ENCODE results near the gene GUCY1A2.

GUCY1A2 gene

DNA sequence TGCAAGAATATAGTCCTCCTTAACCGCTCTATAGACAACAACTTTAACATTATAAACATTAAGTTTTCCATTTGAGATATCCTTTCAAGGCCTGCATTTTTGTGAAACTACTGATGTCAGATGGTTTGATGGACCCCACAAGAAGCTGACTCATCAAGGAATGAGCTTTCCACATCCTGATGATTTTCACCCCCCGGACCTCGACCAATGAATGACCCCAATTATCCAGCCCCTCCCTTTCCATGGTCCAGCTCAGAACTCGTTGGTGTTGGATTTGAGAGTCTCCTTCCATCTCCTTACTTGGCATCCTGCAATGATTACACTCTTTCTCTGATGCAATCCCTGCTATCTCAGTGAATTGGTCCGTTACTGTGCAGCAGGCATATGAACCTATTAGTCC, 31.8 kb upstream of the GUCY1A2 start:
- no peak overlapping the region for H2AFZ ChIP-seq (ENCODE audit: low read depth, low read length)
- H3K27me3 ChIP-seq (ENCODE audit: control insufficient read depth in 1 of 2, insufficient read depth in 1 of 2, low read length in 2 of 2), result no peaks in the 10 kb centered on the region
- no peak overlapping the region for H3K23ac ChIP-seq (ENCODE audit: low read length in 2 of 2)
- H2BK120ac ChIP-seq (ENCODE audit: low read depth, low read length), result no peak overlapping the region
- no peak overlapping the region for H2BK5ac ChIP-seq (ENCODE audit: low read depth, low read length, poor library complexity, severe bottlenecking)
- H3K27ac ChIP-seq (ENCODE audit: low read length, poor library complexity, severe bottlenecking), result no peak overlapping the region
- H3K9ac ChIP-seq (ENCODE audit: low read length), result no peak overlapping the region
- no peak overlapping the region for H3K4me3 ChIP-seq (ENCODE audit: insufficient read depth in 1 of 2, low read depth in 1 of 2, low read length in 2 of 2)
- H3K36me3 ChIP-seq (ENCODE audit: control insufficient read depth in 1 of 2, insufficient read depth in 2 of 2, low read depth in 1 of 2, low read length in 2 of 2), result no peaks in the 10 kb centered on the region
- H4K8ac ChIP-seq (ENCODE audit: low read length), result no peak overlapping the region
- H2AK5ac ChIP-seq (ENCODE audit: low read length, severe bottlenecking), result no peak overlapping the region
- no peaks in the 10 kb centered on the region for H3K79me1 ChIP-seq (replicated peaks; ENCODE audit: low read length, poor library complexity, severe bottlenecking)
- no peak overlapping the region for H2BK12ac ChIP-seq (ENCODE audit: low read length in 2 of 2)
- no peak overlapping the region for H3K4ac ChIP-seq (ENCODE audit: low read depth in 1 of 2, low read length in 2 of 2)
- H3K9me3 ChIP-seq (ENCODE audit: control insufficient read depth, low read length), result peaks cover 21% of the 10 kb centered on the region
- H3K4me1 ChIP-seq (ENCODE audit: control insufficient read depth, insufficient read depth, low read depth, low read length), result peaks cover 2% of the 10 kb centered on the region
- H3K14ac ChIP-seq (ENCODE audit: low read length in 2 of 2), result no peak overlapping the region
- H2BK15ac ChIP-seq (ENCODE audit: low read depth, poor library complexity, severe bottlenecking), result no peak overlapping the region
- no peak overlapping the region for H3K18ac ChIP-seq (ENCODE audit: low read depth in 1 of 2, low read length in 2 of 2)
- 57% methylated on average over 5 of the region's 5 CpGs for WGBS
- no peak for DNase-seq
- H3K4me2 ChIP-seq (ENCODE audit: low read length, poor library complexity, severe bottlenecking), result no peak overlapping the region
- H4K91ac ChIP-seq (ENCODE audit: low read length), result no peak overlapping the region

DNA sequence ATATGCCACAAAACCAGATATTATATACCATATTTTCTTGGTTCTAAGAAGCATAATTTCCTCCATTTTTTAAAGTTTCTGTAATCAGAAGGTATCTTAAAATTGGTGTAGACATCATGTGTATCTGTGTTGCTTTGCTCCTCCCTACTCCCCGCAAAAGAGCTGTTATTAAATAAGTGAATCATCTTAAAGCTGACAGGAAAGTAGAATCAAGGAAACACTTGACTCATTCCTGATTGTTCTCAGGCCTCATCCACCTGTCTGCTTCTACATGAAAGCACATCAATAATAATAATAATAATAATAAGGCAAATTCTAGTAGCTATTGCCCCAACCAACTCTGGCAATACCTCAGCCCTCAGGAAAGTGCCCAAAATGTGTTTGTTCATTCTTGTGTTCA, 26.2 kb upstream of the GUCY1A2 start:
- Histone ChIP-seq H3K23ac (ENCODE audit: low read length in 2 of 2) (no peak overlapping the region), H4K8ac (ENCODE audit: low read length) (no peak overlapping the region), H3K9ac (ENCODE audit: low read length) (peak overlapping the region; percentile 72), H3K79me1 (replicated peaks; ENCODE audit: low read length, poor library complexity, severe bottlenecking) (no peaks in the 10 kb centered on the region), H3K18ac (ENCODE audit: low read depth in 1 of 2, low read length in 2 of 2) (no peak overlapping the region), H3K4me3 (ENCODE audit: insufficient read depth in 1 of 2, low read depth in 1 of 2, low read length in 2 of 2) (no peak overlapping the region), H2BK15ac (ENCODE audit: low read depth, poor library complexity, severe bottlenecking) (no peak overlapping the region), H2BK120ac (ENCODE audit: low read depth, low read length) (no peak overlapping the region), H2AFZ (ENCODE audit: low read depth, low read length) (no peak overlapping the region), H2BK12ac (ENCODE audit: low read length in 2 of 2) (no peak overlapping the region), H3K27ac (ENCODE audit: low read length, poor library complexity, severe bottlenecking) (peak overlapping the region; percentile 89), H3K27me3 (ENCODE audit: control insufficient read depth in 1 of 2, insufficient read depth in 1 of 2, low read length in 2 of 2) (no peaks in the 10 kb centered on the region), H2BK5ac (ENCODE audit: low read depth, low read length, poor library complexity, severe bottlenecking) (no peak overlapping the region), H4K91ac (ENCODE audit: low read length) (no peak overlapping the region), H3K4me2 (ENCODE audit: low read length, poor library complexity, severe bottlenecking) (no peak overlapping the region), H3K4me1 (ENCODE audit: control insufficient read depth, insufficient read depth, low read depth, low read length) (peaks cover 5% of the 10 kb centered on the region), H3K36me3 (ENCODE audit: control insufficient read depth in 1 of 2, insufficient read depth in 2 of 2, low read depth in 1 of 2, low read length in 2 of 2) (no peaks in the 10 kb centered on the region), H3K14ac (ENCODE audit: low read length in 2 of 2) (no peak overlapping the region), H2AK5ac (ENCODE audit: low read length, severe bottlenecking) (no peak overlapping the region), H3K9me3 (ENCODE audit: control insufficient read depth, low read length) (peaks cover 11% of the 10 kb centered on the region), H3K4ac (ENCODE audit: low read depth in 1 of 2, low read length in 2 of 2) (no peak overlapping the region)
- WGBS, result 40% methylated on average over 1 of the region's 1 CpG
- no peak for DNase-seq

DNA sequence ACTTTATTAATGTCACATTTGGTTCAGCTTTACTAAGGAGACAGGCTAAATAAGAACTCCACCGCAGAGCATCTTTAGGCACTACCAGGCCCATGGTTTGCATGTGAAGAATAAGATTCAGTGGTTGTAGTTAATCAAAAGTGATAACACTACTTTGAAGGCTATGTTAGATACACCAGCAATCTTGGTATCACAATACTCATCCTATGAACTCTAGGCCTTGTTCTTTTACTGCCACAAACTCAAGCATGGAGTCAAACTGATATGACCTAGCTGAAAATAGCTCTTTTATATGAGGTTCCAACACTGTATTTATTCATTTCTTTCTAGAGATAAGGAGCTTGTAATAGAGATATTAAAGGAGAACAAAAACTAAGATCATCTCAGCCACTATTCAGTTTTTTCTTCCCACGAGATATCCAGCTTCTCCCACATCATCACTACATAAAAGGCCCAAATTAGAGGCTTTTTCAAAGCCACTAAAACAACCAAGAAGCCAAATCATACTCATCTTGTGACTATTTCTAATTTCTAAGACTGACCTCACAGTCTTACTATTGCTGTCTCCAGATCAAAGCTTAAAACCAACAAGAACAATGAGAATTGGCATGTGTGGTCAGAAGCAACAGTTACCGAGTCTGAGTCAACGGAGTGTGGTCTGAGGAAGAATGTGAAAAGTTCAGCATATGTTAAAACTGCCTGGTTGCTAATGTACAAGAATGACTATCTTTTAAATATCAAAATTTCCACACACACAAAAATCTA, 25.1 kb upstream of the GUCY1A2 start:
- Histone ChIP-seq H3K4me2 (ENCODE audit: low read length, poor library complexity, severe bottlenecking) (no peak overlapping the region), H3K27ac (ENCODE audit: low read length, poor library complexity, severe bottlenecking) (peak overlapping the region; percentile 90), H3K27me3 (ENCODE audit: control insufficient read depth in 1 of 2, insufficient read depth in 1 of 2, low read length in 2 of 2) (no peaks in the 10 kb centered on the region), H4K8ac (ENCODE audit: low read length) (no peak overlapping the region), H3K4ac (ENCODE audit: low read depth in 1 of 2, low read length in 2 of 2) (no peak overlapping the region), H3K79me1 (replicated peaks; ENCODE audit: low read length, poor library complexity, severe bottlenecking) (no peaks in the 10 kb centered on the region), H2AK5ac (ENCODE audit: low read length, severe bottlenecking) (peak overlapping the region; percentile 40), H3K4me3 (ENCODE audit: insufficient read depth in 1 of 2, low read depth in 1 of 2, low read length in 2 of 2) (no peak overlapping the region), H2BK120ac (ENCODE audit: low read depth, low read length) (no peak overlapping the region), H3K14ac (ENCODE audit: low read length in 2 of 2) (no peak overlapping the region), H3K18ac (ENCODE audit: low read depth in 1 of 2, low read length in 2 of 2) (no peak overlapping the region), H3K23ac (ENCODE audit: low read length in 2 of 2) (no peak overlapping the region), H4K91ac (ENCODE audit: low read length) (no peak overlapping the region), H2BK12ac (ENCODE audit: low read length in 2 of 2) (no peak overlapping the region), H2AFZ (ENCODE audit: low read depth, low read length) (no peak overlapping the region), H3K4me1 (ENCODE audit: control insufficient read depth, insufficient read depth, low read depth, low read length) (peaks cover 5% of the 10 kb centered on the region), H3K36me3 (ENCODE audit: control insufficient read depth in 1 of 2, insufficient read depth in 2 of 2, low read depth in 1 of 2, low read length in 2 of 2) (no peaks in the 10 kb centered on the region), H3K9ac (ENCODE audit: low read length) (peak overlapping the region; percentile 79), H3K9me3 (ENCODE audit: control insufficient read depth, low read length) (peaks cover 11% of the 10 kb centered on the region), H2BK5ac (ENCODE audit: low read depth, low read length, poor library complexity, severe bottlenecking) (no peak overlapping the region), H2BK15ac (ENCODE audit: low read depth, poor library complexity, severe bottlenecking) (no peak overlapping the region)
- peak; percentile 93 for DNase-seq
- 62% methylated on average over 2 of the region's 4 CpGs for WGBS

DNA sequence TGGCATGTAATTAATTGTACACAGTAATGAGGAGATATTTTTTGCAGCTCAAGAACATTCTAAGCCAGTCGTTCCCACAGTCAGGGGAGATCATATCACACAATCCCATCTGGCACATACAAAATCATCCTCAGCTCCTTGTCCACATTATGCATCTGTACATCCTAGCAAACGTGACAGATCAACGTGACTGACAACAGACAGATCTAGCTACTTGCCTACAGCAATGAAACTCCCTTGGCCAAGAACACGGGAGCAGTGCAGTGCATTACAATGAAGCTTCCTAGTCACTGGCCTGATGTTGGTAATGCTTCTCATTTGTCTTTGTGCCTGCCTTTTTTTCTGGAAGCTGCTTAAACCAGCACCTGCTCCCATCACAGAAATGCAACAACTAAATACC, 24.5 kb upstream of the GUCY1A2 start:
- no peak overlapping the region for H2BK120ac ChIP-seq (ENCODE audit: low read depth, low read length)
- peaks cover 11% of the 10 kb centered on the region for H3K9me3 ChIP-seq (ENCODE audit: control insufficient read depth, low read length)
- H3K4me1 ChIP-seq (ENCODE audit: control insufficient read depth, insufficient read depth, low read depth, low read length), result peaks cover 5% of the 10 kb centered on the region
- no peak overlapping the region for H4K91ac ChIP-seq (ENCODE audit: low read length)
- H2BK12ac ChIP-seq (ENCODE audit: low read length in 2 of 2), result peak overlapping the region in 1 of 2 experiments; percentile 93
- H3K27ac ChIP-seq (ENCODE audit: low read length, poor library complexity, severe bottlenecking), result peak overlapping the region; percentile 90
- no peaks in the 10 kb centered on the region for H3K36me3 ChIP-seq (ENCODE audit: control insufficient read depth in 1 of 2, insufficient read depth in 2 of 2, low read depth in 1 of 2, low read length in 2 of 2)
- no peak overlapping the region for H3K14ac ChIP-seq (ENCODE audit: low read length in 2 of 2)
- no peak overlapping the region for H3K23ac ChIP-seq (ENCODE audit: low read length in 2 of 2)
- no peak overlapping the region for H3K4me2 ChIP-seq (ENCODE audit: low read length, poor library complexity, severe bottlenecking)
- H2BK5ac ChIP-seq (ENCODE audit: low read depth, low read length, poor library complexity, severe bottlenecking), result no peak overlapping the region
- no peak overlapping the region for H2AFZ ChIP-seq (ENCODE audit: low read depth, low read length)
- peak overlapping the region; percentile 90 for H2AK5ac ChIP-seq (ENCODE audit: low read length, severe bottlenecking)
- H3K79me1 ChIP-seq (replicated peaks; ENCODE audit: low read length, poor library complexity, severe bottlenecking), result no peaks in the 10 kb centered on the region
- no peaks in the 10 kb centered on the region for H3K27me3 ChIP-seq (ENCODE audit: control insufficient read depth in 1 of 2, insufficient read depth in 1 of 2, low read length in 2 of 2)
- H3K4me3 ChIP-seq (ENCODE audit: insufficient read depth in 1 of 2, low read depth in 1 of 2, low read length in 2 of 2), result no peak overlapping the region
- H3K4ac ChIP-seq (ENCODE audit: low read depth in 1 of 2, low read length in 2 of 2), result peak overlapping the region in 1 of 2 experiments; percentile 1
- H3K18ac ChIP-seq (ENCODE audit: low read depth in 1 of 2, low read length in 2 of 2), result no peak overlapping the region
- no peak overlapping the region for H4K8ac ChIP-seq (ENCODE audit: low read length)
- peak overlapping the region; percentile 79 for H3K9ac ChIP-seq (ENCODE audit: low read length)
- 73% methylated on average over 4 of the region's 4 CpGs for WGBS
- peak; percentile 61 for DNase-seq
- H2BK15ac ChIP-seq (ENCODE audit: low read depth, poor library complexity, severe bottlenecking), result no peak overlapping the region
